Measurements from ENCODE around the gene TFG. TPM values are rescaled to one million over a fixed set of nuclear protein-coding genes. Genes with fewer than 3 reads are reported as not detected.

Gene TFG
- total RNA-seq, 1 experiment from 2014 or later = 139 TPM

DNA sequence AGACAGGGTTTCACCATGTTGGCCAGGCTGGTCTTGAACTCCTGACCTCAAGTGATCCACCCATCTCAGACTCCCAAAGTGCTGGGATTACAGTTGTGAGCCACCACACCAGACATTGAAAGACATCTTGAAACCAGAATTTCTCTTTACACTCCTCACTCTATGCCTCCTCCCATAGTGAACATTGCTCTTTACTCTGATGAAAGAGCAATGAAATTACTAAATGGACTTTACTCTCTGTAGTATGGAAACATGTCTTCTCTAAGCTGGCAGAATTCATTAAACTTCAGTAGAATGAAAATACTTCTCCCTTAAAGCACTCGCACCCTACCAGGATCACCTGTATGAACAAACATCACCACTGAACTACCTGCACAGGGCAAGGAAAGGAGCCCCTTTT is 27.8 kb upstream of the TFG start:
- H3K27ac Mint-ChIP-seq (ENCODE audit: unreplicated experiment) = no peak overlapping the region
- CTCF ChIA-PET = no interaction called here
- no peaks in the 10 kb centered on the region for H3K36me3 Mint-ChIP-seq (ENCODE audit: insufficient read depth, unreplicated experiment)
- no peak overlapping the region for H3K4me3 Mint-ChIP-seq (ENCODE audit: low read depth, unreplicated experiment)
- no peaks in the 10 kb centered on the region for H3K27me3 Mint-ChIP-seq (ENCODE audit: unreplicated experiment)
- H3K9me3 Mint-ChIP-seq (ENCODE audit: low read depth, unreplicated experiment) = no peaks in the 10 kb centered on the region
- DNase-seq = no peak
- intact Hi-C loops (cut with micrococcal nuclease; ENCODE audit: unreplicated experiment) = no loop called here
- BruUV-seq (replicated peaks) = no TSS peak
- TF ChIP-seq, protein P1, sequence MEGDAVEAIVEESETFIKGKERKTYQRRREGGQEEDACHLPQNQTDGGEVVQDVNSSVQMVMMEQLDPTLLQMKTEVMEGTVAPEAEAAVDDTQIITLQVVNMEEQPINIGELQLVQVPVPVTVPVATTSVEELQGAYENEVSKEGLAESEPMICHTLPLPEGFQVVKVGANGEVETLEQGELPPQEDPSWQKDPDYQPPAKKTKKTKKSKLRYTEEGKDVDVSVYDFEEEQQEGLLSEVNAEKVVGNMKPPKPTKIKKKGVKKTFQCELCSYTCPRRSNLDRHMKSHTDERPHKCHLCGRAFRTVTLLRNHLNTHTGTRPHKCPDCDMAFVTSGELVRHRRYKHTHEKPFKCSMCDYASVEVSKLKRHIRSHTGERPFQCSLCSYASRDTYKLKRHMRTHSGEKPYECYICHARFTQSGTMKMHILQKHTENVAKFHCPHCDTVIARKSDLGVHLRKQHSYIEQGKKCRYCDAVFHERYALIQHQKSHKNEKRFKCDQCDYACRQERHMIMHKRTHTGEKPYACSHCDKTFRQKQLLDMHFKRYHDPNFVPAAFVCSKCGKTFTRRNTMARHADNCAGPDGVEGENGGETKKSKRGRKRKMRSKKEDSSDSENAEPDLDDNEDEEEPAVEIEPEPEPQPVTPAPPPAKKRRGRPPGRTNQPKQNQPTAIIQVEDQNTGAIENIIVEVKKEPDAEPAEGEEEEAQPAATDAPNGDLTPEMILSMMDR (IDR thresholded peaks at IDR 0.05; ENCODE audit: unreplicated experiment) = no peak
- no peaks in the 10 kb centered on the region for H3K4me1 Mint-ChIP-seq (ENCODE audit: low read depth, unreplicated experiment)

DNA sequence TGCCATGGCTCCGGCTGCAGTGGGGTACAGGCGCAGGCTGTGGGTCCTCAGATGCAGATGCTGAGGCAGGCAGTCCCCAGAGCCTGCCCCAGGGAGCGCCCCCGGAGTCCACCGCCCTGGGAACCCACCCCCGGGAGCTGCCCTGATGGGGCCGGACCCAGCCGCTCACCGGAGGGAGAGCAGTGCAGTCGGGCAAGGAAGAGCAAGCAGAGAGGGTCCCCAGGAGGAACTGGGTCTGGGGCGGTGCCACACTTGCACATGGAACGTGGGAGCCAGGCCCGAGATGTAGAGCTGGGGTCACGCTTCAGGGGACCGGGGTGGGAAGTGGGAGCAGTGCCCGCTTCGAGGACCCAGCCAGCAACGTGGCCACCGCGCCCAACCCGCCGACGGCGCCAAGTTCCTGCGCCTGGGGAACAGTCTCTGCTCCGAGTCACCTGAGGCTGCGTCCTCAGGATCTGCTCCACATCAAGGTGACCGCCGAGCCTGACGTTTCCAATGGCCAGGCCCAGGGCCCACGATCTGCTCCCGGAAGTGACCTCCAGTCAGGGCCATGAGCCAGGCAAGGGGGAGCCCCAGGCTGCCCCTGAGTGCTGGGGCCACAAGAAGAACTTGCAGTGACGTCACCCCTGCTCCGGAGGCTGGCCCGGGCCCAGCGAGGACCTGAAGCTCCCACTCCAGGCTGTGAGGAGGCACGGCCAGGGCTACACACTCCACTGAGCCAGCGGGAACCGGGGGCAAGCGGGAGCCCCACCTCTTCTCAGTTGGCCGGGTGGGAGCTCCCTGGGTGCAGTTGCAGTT is 27.0 kb upstream of the TFG start:
- H3K9me3 Mint-ChIP-seq (ENCODE audit: low read depth, unreplicated experiment) = no peaks in the 10 kb centered on the region
- no TSS peak for BruUV-seq (replicated peaks)
- no peak overlapping the region for H3K27ac Mint-ChIP-seq (ENCODE audit: unreplicated experiment)
- H3K4me1 Mint-ChIP-seq (ENCODE audit: low read depth, unreplicated experiment) = no peaks in the 10 kb centered on the region
- H3K4me3 Mint-ChIP-seq (ENCODE audit: low read depth, unreplicated experiment) = no peak overlapping the region
- H3K27me3 Mint-ChIP-seq (ENCODE audit: unreplicated experiment) = no peaks in the 10 kb centered on the region
- CTCF ChIA-PET = no interaction called here
- TF ChIP-seq, protein P1 (IDR thresholded peaks at IDR 0.05; ENCODE audit: unreplicated experiment) = no peak
- no peaks in the 10 kb centered on the region for H3K36me3 Mint-ChIP-seq (ENCODE audit: insufficient read depth, unreplicated experiment)
- intact Hi-C loops (cut with micrococcal nuclease; ENCODE audit: unreplicated experiment) = no loop called here
- DNase-seq = no peak

DNA sequence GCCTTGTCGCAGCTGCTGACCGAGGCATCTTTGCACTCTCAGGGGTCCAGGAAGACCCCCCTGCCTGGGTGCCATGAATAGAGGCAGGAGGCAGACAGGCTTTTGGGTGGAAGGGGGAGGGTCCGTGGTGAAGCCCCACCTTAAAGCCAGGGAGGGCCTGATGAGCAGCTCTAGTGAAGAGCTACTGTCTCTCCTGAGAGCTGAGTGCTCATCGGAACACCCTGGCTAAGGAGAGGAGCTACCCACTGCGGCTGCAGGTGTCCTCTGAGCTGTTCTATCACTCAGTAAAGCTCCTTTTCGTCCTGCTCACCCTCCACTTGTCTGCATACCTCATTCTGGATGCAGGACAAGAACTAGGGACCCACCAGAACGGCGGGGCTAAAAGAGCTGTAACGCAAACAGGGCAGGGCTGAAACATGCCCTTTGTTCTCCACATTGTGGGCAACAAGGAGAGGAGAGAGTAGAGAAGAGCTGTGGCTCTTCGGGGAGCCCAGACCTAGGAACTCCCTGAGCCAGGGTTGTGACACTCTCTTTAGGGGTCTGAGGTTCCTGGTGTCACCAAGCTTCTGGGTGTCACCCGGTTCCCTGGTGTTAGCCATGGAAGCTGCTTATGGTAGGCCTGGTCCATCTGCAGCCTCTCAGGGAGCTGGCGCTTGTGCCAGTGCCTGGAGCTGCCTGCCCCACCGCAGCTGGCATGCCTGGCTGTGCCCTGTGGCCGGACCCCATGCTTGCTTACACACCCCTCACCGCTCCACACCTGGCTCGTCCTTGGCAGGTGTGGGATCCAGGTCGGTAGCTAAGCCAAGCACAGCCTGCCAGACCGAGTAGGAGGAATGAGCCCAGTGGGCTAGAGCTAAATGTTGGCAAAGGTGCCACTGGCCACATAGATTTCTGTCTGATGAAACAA is 26.2 kb upstream of the TFG start:
- Mint-ChIP-seq H3K4me3 (ENCODE audit: low read depth, unreplicated experiment) (no peak overlapping the region), H3K36me3 (ENCODE audit: insufficient read depth, unreplicated experiment) (no peaks in the 10 kb centered on the region), H3K4me1 (ENCODE audit: low read depth, unreplicated experiment) (no peaks in the 10 kb centered on the region), H3K27ac (ENCODE audit: unreplicated experiment) (no peak overlapping the region), H3K9me3 (ENCODE audit: low read depth, unreplicated experiment) (no peaks in the 10 kb centered on the region), H3K27me3 (ENCODE audit: unreplicated experiment) (no peaks in the 10 kb centered on the region)
- TF ChIP-seq, protein P1 (IDR thresholded peaks at IDR 0.05; ENCODE audit: unreplicated experiment) = no peak
- no peak for DNase-seq
- intact Hi-C loops (cut with micrococcal nuclease; ENCODE audit: unreplicated experiment) = no loop called here
- CTCF ChIA-PET = no interaction called here
- BruUV-seq (replicated peaks) = no TSS peak

DNA sequence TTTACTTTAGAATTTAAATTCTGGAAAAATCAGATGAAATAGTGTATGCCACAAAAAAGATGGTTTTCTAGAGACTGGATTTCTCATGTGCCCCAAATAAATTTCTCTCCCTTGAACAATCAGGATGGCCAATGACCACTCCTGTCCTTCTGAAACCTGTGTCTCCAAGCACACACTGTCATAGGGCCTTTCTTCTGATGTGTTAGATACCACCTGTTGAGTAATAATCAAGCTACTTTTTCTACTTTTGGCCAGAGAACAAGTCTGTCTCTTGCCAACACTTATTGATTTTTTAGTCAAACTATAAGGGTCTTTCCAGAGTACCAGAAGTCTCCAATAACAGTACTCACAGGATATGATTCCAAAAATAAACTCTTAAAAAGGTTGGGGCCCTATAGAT is 16.1 kb upstream of the TFG start:
- no peaks in the 10 kb centered on the region for H3K27me3 Mint-ChIP-seq (ENCODE audit: unreplicated experiment)
- H3K4me1 Mint-ChIP-seq (ENCODE audit: low read depth, unreplicated experiment) = peaks cover 51% of the 10 kb centered on the region
- BruUV-seq (replicated peaks) = no TSS peak
- peaks cover 2% of the 10 kb centered on the region for H3K9me3 Mint-ChIP-seq (ENCODE audit: low read depth, unreplicated experiment)
- H3K27ac Mint-ChIP-seq (ENCODE audit: unreplicated experiment) = no peak overlapping the region
- H3K36me3 Mint-ChIP-seq (ENCODE audit: insufficient read depth, unreplicated experiment) = no peaks in the 10 kb centered on the region
- no peak overlapping the region for H3K4me3 Mint-ChIP-seq (ENCODE audit: low read depth, unreplicated experiment)
- TF ChIP-seq, protein P1 (IDR thresholded peaks at IDR 0.05; ENCODE audit: unreplicated experiment) = no peak
- no peak for DNase-seq
- CTCF ChIA-PET = no interaction called here
- intact Hi-C loops (cut with micrococcal nuclease; ENCODE audit: unreplicated experiment) = no loop called here

All from Calu3 (cell line).